ENCODE measurements around the gene CNP.

The CNP gene

GRCh38 chr17:41967921-41968578 is 1.5 kb downstream of the CNP start:
- no peak for DNase-seq (ENCODE audit: low read depth)
- H3K4me3 ChIP-seq (ENCODE audit: low read depth, low read length): no peak overlapping the region
- no peak for TF ChIP-seq CTCF (IDR thresholded peaks at IDR 0.05; ENCODE audit: low read depth, low read length, missing control alignments)

GRCh38 chr17:41968676-41969075 is 2.1 kb downstream of the CNP start:
- no peak for DNase-seq (ENCODE audit: low read depth)
- no peak for TF ChIP-seq CTCF (IDR thresholded peaks at IDR 0.05; ENCODE audit: low read depth, low read length, missing control alignments)
- no peak overlapping the region for H3K4me3 ChIP-seq (ENCODE audit: low read depth, low read length)

DNA sequence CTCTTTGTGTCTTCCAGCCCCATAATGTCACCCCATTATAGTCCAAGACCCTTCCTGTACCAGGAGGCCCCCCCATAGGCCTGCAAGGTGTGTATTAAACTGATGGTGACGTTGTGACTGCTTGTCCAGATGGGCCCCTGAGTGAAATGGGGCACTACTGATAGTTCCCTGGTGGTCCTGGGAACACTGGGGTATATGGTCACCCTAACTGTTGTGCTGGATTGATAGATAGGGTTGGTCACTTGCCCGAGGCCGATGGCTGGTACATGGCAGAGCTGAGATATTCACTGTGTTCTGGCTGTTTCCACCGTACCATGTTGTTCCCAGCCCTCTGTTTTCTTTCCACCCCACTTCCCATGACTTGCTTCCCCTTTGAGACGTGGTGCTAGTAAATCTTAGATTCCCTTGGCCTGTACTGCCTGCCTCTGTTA is 4.3 kb downstream of the CNP start:
- TF ChIP-seq CTCF (IDR thresholded peaks at IDR 0.05; ENCODE audit: low read depth, low read length, missing control alignments): no peak
- DNase-seq (ENCODE audit: low read depth): no peak
- no peak overlapping the region for H3K4me3 ChIP-seq (ENCODE audit: low read depth, low read length)

GRCh38 chr17:41971721-41972523 is 5.3 kb downstream of the CNP start:
- H3K4me3 ChIP-seq (ENCODE audit: low read depth, low read length): no peak overlapping the region
- no peak for TF ChIP-seq CTCF (IDR thresholded peaks at IDR 0.05; ENCODE audit: low read depth, low read length, missing control alignments)
- no peak for DNase-seq (ENCODE audit: low read depth)

GRCh38 chr17:41972571-41973407 is 6.2 kb downstream of the CNP start:
- no peak for TF ChIP-seq CTCF (IDR thresholded peaks at IDR 0.05; ENCODE audit: low read depth, low read length, missing control alignments)
- DNase-seq (ENCODE audit: low read depth): no peak
- H3K4me3 ChIP-seq (ENCODE audit: low read depth, low read length): no peak overlapping the region

DNA sequence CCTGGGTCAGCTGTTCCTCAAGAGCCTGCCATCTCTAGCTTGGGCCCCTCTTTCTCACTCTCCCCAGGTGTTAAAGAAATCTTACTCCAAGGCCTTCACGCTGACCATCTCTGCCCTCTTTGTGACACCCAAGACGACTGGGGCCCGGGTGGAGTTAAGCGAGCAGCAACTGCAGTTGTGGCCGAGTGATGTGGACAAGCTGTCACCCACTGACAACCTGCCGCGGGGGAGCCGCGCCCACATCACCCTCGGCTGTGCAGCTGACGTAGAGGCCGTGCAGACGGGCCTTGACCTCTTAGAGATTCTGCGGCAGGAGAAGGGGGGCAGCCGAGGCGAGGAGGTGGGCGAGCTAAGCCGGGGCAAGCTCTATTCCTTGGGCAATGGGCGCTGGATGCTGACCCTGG is 6.8 kb downstream of the CNP start:
- no peak for TF ChIP-seq CTCF (IDR thresholded peaks at IDR 0.05; ENCODE audit: low read depth, low read length, missing control alignments)
- no peak overlapping the region for H3K4me3 ChIP-seq (ENCODE audit: low read depth, low read length)
- no peak for DNase-seq (ENCODE audit: low read depth)
